Common myeloid progenitor, CD34-positive (primary cell): Measurements from ENCODE around the gene IL1RAPL2.
"Not testable (repeated sequence)": the region's sequence is repeated elsewhere in the genome, so short reads cannot be mapped to it uniquely, and the experiment has no call there.

ENCODE experiments used
- CTCF ChIA-PET: fragments of 350-600 bp; sonication (Branson Sonifier 250); formaldehyde crosslinking; loops from one replicate; lab custom pipeline; 2021; ENCODE audit warnings: antibody characterized with exemption; lab: Charles Lee
- POLR2A ChIA-PET: fragments of 350-600 bp; sonication (Branson Sonifier 250); formaldehyde crosslinking; loops from one replicate; lab custom pipeline; 2021; ENCODE audit warnings: antibody characterized with exemption; lab: Charles Lee
- DNase-seq, 3 donors: peaks; one replicate each; pipeline versions ENCODE4 v3.0.0 to v3.0.0-alpha.2; 2013
- H3K27ac ChIP-seq, 2 experiments: 1 replicate in 1 of 2; 2 replicates in 1 of 2; pipeline ENCODE4 v1.7.0; 2013; ENCODE audit warnings: inconsistent platforms in 2 of 2, low read length in 2 of 2, mild to moderate bottlenecking in 2 of 2, low read depth in 1 of 2, moderate library complexity in 1 of 2; ENCODE audit not compliant: severe bottlenecking in 2 of 2, insufficient read depth in 1 of 2, poor library complexity in 1 of 2
- H3K27me3 ChIP-seq, 5 experiments: replicated peaks in 2 of 5; 1 replicate in 3 of 5; 2 replicates in 2 of 5; pipeline versions ENCODE4 v1.6.1 to v1.7.0; 2013; ENCODE audit warnings: low read length in 4 of 5, mild to moderate bottlenecking in 2 of 5, moderate library complexity in 2 of 5, inconsistent platforms in 1 of 5; ENCODE audit not compliant: insufficient read depth in 5 of 5, control insufficient read depth in 4 of 5
- H3K36me3 ChIP-seq, 4 experiments: 1 replicate in 2 of 4; 2 replicates in 2 of 4; pipeline versions ENCODE4 v1.6.1 to v1.7.0; 2013; ENCODE audit warnings: low read length in 3 of 4, control low read depth in 1 of 4, mild to moderate bottlenecking in 1 of 4; ENCODE audit not compliant: control insufficient read depth in 4 of 4, insufficient read depth in 4 of 4
- H3K4me1 ChIP-seq, 4 experiments: 1 replicate in 3 of 4; 2 replicates in 1 of 4; pipeline versions ENCODE4 v1.6.1 to v1.7.1; 2013; ENCODE audit warnings: low read length in 3 of 4, mild to moderate bottlenecking in 3 of 4, control low read depth in 1 of 4, inconsistent platforms in 1 of 4, moderate library complexity in 1 of 4; ENCODE audit not compliant: control insufficient read depth in 4 of 4, insufficient read depth in 4 of 4; ENCODE audit errors: control extremely low read depth in 1 of 4
- H3K4me3 ChIP-seq, 7 experiments: 1 replicate in 4 of 7; 2 replicates in 3 of 7; pipeline versions ENCODE4 v1.5.1 to v1.7.0; 2013; ENCODE audit warnings: mild to moderate bottlenecking in 7 of 7, low read length in 6 of 7, moderate library complexity in 6 of 7, inconsistent platforms in 2 of 7, low read depth in 2 of 7, control low read depth in 1 of 7; ENCODE audit not compliant: insufficient read depth in 4 of 7, control insufficient read depth in 1 of 7; ENCODE audit errors: extremely low read depth in 1 of 7
- H3K9me3 ChIP-seq, 5 experiments: 1 replicate in 4 of 5; 2 replicates in 1 of 5; pipeline versions ENCODE4 v1.6.1 to v1.7.1; 2013; ENCODE audit warnings: low read length in 4 of 5, mild to moderate bottlenecking in 2 of 5, inconsistent platforms in 1 of 5, low read depth in 1 of 5, moderate library complexity in 1 of 5; ENCODE audit not compliant: control insufficient read depth in 4 of 5, insufficient read depth in 2 of 5; ENCODE audit errors: control extremely low read depth in 1 of 5
- WGBS: methylation state at CpG from one replicate; pipeline ENCODE4 v1.1.5; 2013; ENCODE audit not compliant: insufficient coverage; 5-methylcytosine and 5-hydroxymethylcytosine counted together

Gene IL1RAPL2

GRCh38 chrX:105063743-105064142 lies 497.7 kb downstream of the IL1RAPL2 start:
- no peak for DNase-seq
- H3K36me3 ChIP-seq: no peaks in the 10 kb centered on the region
- H3K27me3 ChIP-seq: peaks cover 0 to 3% (median 0%) of the 10 kb centered on the region in 5 experiments
- H3K4me3 ChIP-seq: no peak overlapping the region
- no peaks in the 10 kb centered on the region for H3K4me1 ChIP-seq
- H3K9me3 ChIP-seq: no peaks in the 10 kb centered on the region
- POLR2A ChIA-PET: no interaction called here
- CTCF ChIA-PET: no interaction called here
- no peak overlapping the region for H3K27ac ChIP-seq

GRCh38 chrX:105098201-105098600 lies 532.2 kb downstream of the IL1RAPL2 start:
- H3K27me3 ChIP-seq: no peaks in the 10 kb centered on the region
- H3K9me3 ChIP-seq: peaks cover 0 to 1% (median 0%) of the 10 kb centered on the region in 5 experiments
- DNase-seq: no peak
- H3K27ac ChIP-seq: no peak overlapping the region
- H3K4me1 ChIP-seq: no peaks in the 10 kb centered on the region
- WGBS: 83% methylated on average over 1 of the region's 2 CpGs
- no peaks in the 10 kb centered on the region for H3K36me3 ChIP-seq
- ChIA-PET CTCF (no interaction called here), POLR2A (no interaction called here)
- H3K4me3 ChIP-seq: no peak overlapping the region

- no peak for DNase-seq
- ChIA-PET POLR2A (no interaction called here), CTCF (no interaction called here)
- H3K4me3 ChIP-seq: no peak overlapping the region
- WGBS: 68% methylated on average over 3 of the region's 4 CpGs
- no peaks in the 10 kb centered on the region for H3K36me3 ChIP-seq
- H3K27me3 ChIP-seq: no peaks in the 10 kb centered on the region
- H3K9me3 ChIP-seq: peaks cover 0 to 1% (median 0%) of the 10 kb centered on the region in 5 experiments
- H3K4me1 ChIP-seq: no peaks in the 10 kb centered on the region
- no peak overlapping the region for H3K27ac ChIP-seq
These were observed 532.8 kb downstream of the IL1RAPL2 start for GRCh38 chrX:105098812-105099211.

GRCh38 chrX:105101378-105101777 lies 535.4 kb downstream of the IL1RAPL2 start:
- H3K27me3 ChIP-seq: no peaks in the 10 kb centered on the region
- CTCF ChIA-PET: no interaction called here
- POLR2A ChIA-PET: no interaction called here
- H3K4me1 ChIP-seq: no peaks in the 10 kb centered on the region
- no peak overlapping the region for H3K27ac ChIP-seq
- no peak for DNase-seq
- H3K9me3 ChIP-seq: no peaks in the 10 kb centered on the region
- WGBS: 100% methylated on average over 1 of the region's 3 CpGs
- no peak overlapping the region for H3K4me3 ChIP-seq
- H3K36me3 ChIP-seq: no peaks in the 10 kb centered on the region

GRCh38 chrX:105109936-105110335 lies 543.9 kb downstream of the IL1RAPL2 start:
- 94% methylated on average over 2 of the region's 6 CpGs for WGBS
- Histone ChIP-seq H3K4me1 (no peaks in the 10 kb centered on the region), H3K36me3 (no peaks in the 10 kb centered on the region), H3K27ac (no peak overlapping the region), H3K27me3 (peaks cover 0 to 3% (median 0%) of the 10 kb centered on the region in 5 experiments), H3K9me3 (peaks cover 0 to 1% (median 0%) of the 10 kb centered on the region in 5 experiments), H3K4me3 (no peak overlapping the region)
- ChIA-PET CTCF (no interaction called here), POLR2A (no interaction called here)
- DNase-seq: no peak

- Histone ChIP-seq H3K9me3 (no peaks in the 10 kb centered on the region), H3K4me1 (no peaks in the 10 kb centered on the region), H3K4me3 (no peak overlapping the region), H3K27ac (no peak overlapping the region), H3K27me3 (peaks cover 0 to 2% (median 0%) of the 10 kb centered on the region in 5 experiments), H3K36me3 (no peaks in the 10 kb centered on the region)
- no peak for DNase-seq
- CTCF ChIA-PET: no interaction called here
- WGBS: 50% methylated on average over 1 of the region's 3 CpGs
- POLR2A ChIA-PET: no interaction called here
These were observed 548.6 kb downstream of the IL1RAPL2 start for GRCh38 chrX:105114554-105115130.

- H3K4me1 ChIP-seq, CTCF ChIA-PET, DNase-seq, POLR2A ChIA-PET, H3K27ac ChIP-seq, H3K9me3 ChIP-seq, H3K36me3 ChIP-seq, H3K27me3 ChIP-seq, H3K4me3 ChIP-seq: not testable (repeated sequence)
- 94% methylated on average over 27 of the region's 35 CpGs for WGBS
These were observed 549.8 kb downstream of the IL1RAPL2 start for GRCh38 chrX:105115596-105116320.
